Progenitor cell of endocrine pancreas (in vitro differentiated cells): Measurements from ENCODE around the gene RAB3IL1. TPM values are rescaled to one million over a fixed set of nuclear protein-coding genes. Genes with fewer than 3 reads are reported as not detected.

Experiments used
- DNase-seq: peaks from one replicate; pipeline ENCODE4 v3.0.0; 2021; ENCODE audit warnings: low spot score; ENCODE audit not compliant: unreplicated experiment
- H3K27ac Mint-ChIP-seq: 2 replicates; pipeline ENCODE4 v1.8.0; 2021; ENCODE audit warnings: mild to moderate bottlenecking, moderate library complexity, mixed read lengths
- H3K27me3 Mint-ChIP-seq: 2 replicates; pipeline ENCODE4 v1.8.0; 2021; ENCODE audit warnings: mixed read lengths
- H3K36me3 Mint-ChIP-seq: 2 replicates; pipeline ENCODE4 v1.8.0; 2022; ENCODE audit warnings: mixed read lengths; ENCODE audit not compliant: insufficient read depth
- H3K4me1 Mint-ChIP-seq: 2 replicates; pipeline ENCODE4 v1.8.0; 2021; ENCODE audit warnings: low read depth, mixed read lengths
- H3K4me3 Mint-ChIP-seq: 2 replicates; pipeline ENCODE4 v1.8.0; 2021; ENCODE audit warnings: low read depth, mild to moderate bottlenecking, moderate library complexity, mixed read lengths
- H3K9me3 Mint-ChIP-seq: 2 replicates; pipeline ENCODE4 v1.8.0; 2021; ENCODE audit warnings: low read depth, mixed read lengths
- CTCF ChIP-seq: fragments of 200-600 bp; sonication (generic); IDR thresholded peaks from one replicate; pipeline ENCODE4 v1.5.0; 2021; ENCODE audit warnings: antibody characterized with exemption, mild to moderate bottlenecking; ENCODE audit not compliant: unreplicated experiment
- total RNA-seq: library from RNA; stranded (reverse); gene quantifications from 2 replicates; pipeline ENCODE4 v1.2.1, GENCODE V29; 2021

RAB3IL1 gene
- total RNA-seq, 1 donor from 2014 or later, result 0.53 TPM

DNA sequence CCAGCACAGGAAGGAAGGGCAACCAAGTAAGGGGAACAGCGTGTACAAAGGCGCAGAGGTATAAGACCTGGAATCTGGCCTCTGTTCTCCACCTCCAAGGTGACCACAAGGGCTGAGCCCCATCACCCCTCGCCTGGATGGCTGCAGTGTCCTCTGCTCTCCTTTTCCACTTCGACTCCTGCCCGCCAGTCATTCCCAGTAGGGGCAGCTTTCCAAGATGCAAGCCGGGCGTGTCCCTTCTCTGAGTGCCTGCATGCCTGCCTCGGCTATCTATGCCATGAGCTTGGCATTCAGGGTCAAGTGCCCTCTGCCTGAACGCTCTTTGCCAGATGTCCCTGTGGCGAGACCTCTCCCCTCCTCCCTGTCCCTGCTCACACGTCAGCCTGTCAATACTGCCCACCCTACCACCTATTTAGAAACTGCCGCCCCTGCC is 43.0 kb downstream of the RAB3IL1 start:
- Mint-ChIP-seq H3K9me3 (no peaks in the 10 kb centered on the region), H3K36me3 (no peaks in the 10 kb centered on the region), H3K4me3 (no peak overlapping the region), H3K27ac (no peak overlapping the region), H3K4me1 (peaks cover 11% of the 10 kb centered on the region), H3K27me3 (peaks cover 8% of the 10 kb centered on the region)
- no peak for TF ChIP-seq CTCF
- no peak for DNase-seq

DNA sequence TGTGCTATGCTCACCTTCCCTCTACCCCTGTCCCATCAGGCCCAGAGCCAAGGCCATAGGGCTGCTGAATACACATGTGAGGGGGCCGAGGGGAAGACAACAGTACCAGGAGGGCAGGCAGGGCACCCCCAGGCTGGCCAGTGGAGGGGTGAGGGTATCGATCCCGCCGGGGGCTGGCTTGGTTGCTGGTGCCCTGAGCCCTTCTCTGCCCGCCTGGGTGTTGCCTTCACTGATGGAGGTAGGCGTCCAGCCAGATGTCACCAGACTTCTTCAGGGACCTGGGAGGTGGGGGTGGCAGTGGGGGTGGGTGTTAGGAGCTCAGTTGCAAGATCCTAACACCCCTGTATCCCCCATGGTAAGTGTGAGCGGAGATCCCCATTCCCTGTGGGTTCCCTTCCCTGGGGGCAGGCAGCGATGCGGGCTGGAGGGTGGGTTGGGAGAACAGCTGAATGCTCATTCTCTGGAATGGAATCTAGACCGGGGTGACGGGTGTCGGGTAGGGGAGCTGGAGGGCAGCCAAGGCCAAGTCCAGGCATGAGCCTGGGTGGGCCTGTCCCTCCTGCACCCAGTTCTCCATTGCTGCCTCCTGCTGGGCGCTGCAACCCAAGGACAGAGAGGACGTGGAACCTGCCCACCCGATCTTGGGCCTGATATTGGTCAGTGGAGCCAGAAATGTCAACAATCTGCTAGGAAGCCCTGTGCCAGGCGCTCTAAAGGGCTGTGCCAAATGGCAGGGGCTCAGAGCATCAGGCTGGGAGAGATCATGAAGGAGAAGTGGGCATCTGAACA is 43.6 kb downstream of the RAB3IL1 start:
- H3K27ac Mint-ChIP-seq, result no peak overlapping the region
- H3K4me1 Mint-ChIP-seq, result peaks cover 11% of the 10 kb centered on the region

DNA sequence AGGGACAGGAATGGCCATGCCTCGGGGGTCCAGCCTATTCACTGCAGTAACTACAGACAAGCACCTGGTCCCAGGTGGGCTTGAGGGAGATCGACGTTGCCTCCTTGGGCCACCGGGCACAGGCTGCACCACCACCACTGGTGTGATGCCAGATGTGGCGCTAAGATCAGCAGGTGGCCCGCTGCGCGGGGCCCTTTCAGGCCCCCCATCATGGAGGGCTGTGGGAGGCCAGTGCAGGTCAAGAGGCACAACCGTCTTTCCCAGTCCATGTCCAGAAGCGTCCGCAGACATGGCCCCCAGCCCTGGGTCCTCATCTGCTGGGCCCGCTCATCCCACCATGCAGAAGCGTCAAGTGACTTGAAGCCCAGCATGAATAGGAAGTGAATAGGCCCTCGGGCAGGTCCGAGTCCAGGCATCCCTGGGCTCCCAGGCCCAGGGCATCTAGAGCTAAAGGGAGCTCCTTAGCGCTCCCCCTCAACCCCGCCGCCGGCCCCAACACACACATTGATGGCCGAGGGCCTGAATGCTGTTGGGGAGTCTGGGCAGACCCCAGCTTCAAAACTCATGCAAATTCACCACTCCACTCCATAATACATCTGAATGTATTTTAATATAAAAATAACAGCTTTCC is 44.3 kb downstream of the RAB3IL1 start:
- Mint-ChIP-seq H3K27me3 (peaks cover 8% of the 10 kb centered on the region), H3K9me3 (no peaks in the 10 kb centered on the region), H3K36me3 (no peaks in the 10 kb centered on the region), H3K4me3 (no peak overlapping the region), H3K27ac (no peak overlapping the region), H3K4me1 (peaks cover 11% of the 10 kb centered on the region)
- no peak for TF ChIP-seq CTCF
- DNase-seq, result no peak

More for the DNA sequence above, 43.6 kb downstream of the RAB3IL1 start:
- Mint-ChIP-seq H3K9me3 (no peaks in the 10 kb centered on the region), H3K36me3 (no peaks in the 10 kb centered on the region), H3K4me3 (no peak overlapping the region), H3K27me3 (peaks cover 8% of the 10 kb centered on the region)
- TF ChIP-seq CTCF, result no peak
- no peak for DNase-seq

DNA sequence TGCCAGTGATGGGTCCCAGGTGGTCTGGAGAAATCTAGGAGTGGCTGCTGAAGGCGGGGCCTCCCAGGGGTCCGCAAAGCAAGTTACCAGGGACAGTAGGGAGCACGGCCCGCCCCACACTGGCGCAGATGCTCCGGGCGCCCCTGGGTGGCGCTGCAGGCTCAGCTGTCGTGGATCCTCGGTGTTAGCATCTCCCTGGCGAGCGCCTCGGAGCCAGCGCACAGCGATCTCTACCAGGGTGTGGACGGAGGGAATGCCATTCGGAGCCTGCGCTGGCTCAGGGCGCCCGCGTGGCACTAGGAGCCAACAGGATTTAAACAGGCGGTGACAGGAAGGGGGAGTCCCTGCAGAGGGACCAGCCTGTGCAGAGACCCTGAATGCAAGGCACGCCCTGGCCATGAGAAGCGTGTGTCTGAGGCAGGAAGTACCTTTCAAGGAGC is 46.2 kb downstream of the RAB3IL1 start:
- DNase-seq, result peak; percentile 70
- Mint-ChIP-seq H3K4me1 (peaks cover 11% of the 10 kb centered on the region), H3K4me3 (no peak overlapping the region), H3K36me3 (no peaks in the 10 kb centered on the region), H3K27me3 (peaks cover 8% of the 10 kb centered on the region), H3K9me3 (no peaks in the 10 kb centered on the region), H3K27ac (peak overlapping the region; percentile 69)
- peak; percentile 93 for TF ChIP-seq CTCF

- Mint-ChIP-seq H3K27me3 (peaks cover 8% of the 10 kb centered on the region), H3K4me1 (peaks cover 11% of the 10 kb centered on the region), H3K4me3 (no peak overlapping the region), H3K36me3 (peaks cover 4% of the 10 kb centered on the region), H3K9me3 (no peaks in the 10 kb centered on the region), H3K27ac (peak overlapping the region; percentile 41)
- TF ChIP-seq CTCF, result no peak
- DNase-seq, result no peak
These were observed 46.8 kb downstream of the RAB3IL1 start for GRCh38 chr11:61870541-61871031.
